ENCODE measurements around the gene FLT3.

The FLT3 gene

DNA sequence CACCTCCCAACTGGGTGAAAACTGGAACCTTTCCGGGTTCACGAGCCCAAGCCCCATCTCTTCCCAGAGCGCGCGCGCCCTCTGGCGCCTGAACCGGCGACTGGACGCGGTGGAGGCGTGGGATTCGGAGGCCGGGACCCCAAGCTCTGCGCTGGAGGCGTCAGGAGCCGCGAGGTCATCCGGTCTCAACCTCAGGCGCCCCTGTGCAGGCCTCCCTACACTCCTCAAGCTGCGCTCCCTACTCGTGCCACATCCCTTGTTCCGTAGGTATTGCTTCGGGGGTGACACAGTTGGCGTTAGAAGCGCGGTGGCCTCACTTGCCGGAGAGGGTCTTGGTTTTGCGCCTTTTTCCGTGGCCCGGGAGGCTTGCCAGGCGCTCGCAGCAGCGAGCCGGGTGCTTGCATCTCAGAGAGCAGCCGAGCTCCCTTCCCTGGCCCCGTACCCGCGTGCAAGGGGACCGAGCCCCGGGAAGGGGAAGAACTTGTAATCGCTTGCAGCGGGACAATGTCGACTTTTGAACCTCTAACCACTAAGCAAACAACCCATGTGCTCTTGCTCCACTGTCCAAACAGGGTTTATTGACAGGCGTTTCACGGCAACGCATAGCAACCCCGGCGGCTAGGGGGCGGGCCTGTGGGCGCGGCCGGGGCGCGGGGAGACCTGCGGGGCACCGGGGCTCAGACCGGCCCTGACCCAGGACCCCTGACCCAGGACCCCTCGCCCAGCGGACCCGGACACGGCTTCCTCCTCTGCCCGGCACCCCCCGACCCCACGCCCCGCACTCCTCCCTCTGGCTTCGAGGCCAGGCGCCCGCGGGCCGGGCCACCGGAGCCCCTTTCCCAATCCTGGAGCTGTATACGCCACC, 139.8 kb downstream of the FLT3 start:
- no peaks in the 10 kb centered on the region for H3K79me2 ChIP-seq (ENCODE audit: low read length)
- peak overlapping the region; percentile 79 for H2AFZ ChIP-seq (ENCODE audit: low read depth, low read length)
- H3K4me1 ChIP-seq (ENCODE audit: low read length): no peaks in the 10 kb centered on the region
- peak overlapping the region; percentile 49; the same call in 1 of the 2 replicates for H3K9ac ChIP-seq (ENCODE audit: low read length)
- H3K4me2 ChIP-seq (ENCODE audit: low read length): peak overlapping the region; percentile 95
- TF ChIP-seq EZH2phosphoT487 (IDR thresholded peaks at IDR 0.05; ENCODE audit: low read depth) (no peak), CTCF (IDR thresholded peaks at IDR 0.05; ENCODE audit: low read depth, low read length) (peak; percentile 66)
- H3K27me3 ChIP-seq (ENCODE audit: low read depth, low read length): no peaks in the 10 kb centered on the region
- H3K4me3 ChIP-seq (ENCODE audit: low read length): peak overlapping the region; percentile 86
- H4K20me1 ChIP-seq (ENCODE audit: insufficient read depth, low read length): no peaks in the 10 kb centered on the region
- H3K9me3 ChIP-seq (ENCODE audit: insufficient read depth, low read length): no peaks in the 10 kb centered on the region
- H3K27ac ChIP-seq (ENCODE audit: low read length): no peak overlapping the region
- H3K36me3 ChIP-seq (replicated peaks; ENCODE audit: low read depth, low read length): no peaks in the 10 kb centered on the region

DNA sequence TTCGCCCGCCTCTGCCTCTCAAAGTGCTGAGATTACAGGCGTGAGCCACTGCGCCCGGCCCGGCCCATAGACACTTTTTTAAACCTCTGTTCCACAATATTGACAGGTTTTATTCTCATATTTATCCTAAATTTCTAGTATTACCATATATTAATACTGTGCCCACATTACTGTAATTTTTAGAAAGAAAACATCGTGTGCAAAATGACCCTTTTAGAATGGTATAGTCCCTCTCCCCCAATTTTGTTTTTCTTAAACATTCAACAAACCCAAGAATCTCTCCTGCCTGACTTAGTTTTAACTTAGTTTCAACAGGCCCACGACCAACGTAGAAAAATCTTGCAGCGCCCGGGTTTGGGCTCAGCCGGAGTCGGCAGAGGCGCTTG, 140.4 kb downstream of the FLT3 start:
- no peaks in the 10 kb centered on the region for H3K4me1 ChIP-seq (ENCODE audit: low read length)

GRCh38 chr13:27956576-27957300, 143.6 kb downstream of the FLT3 start:
- Histone ChIP-seq H2AFZ (ENCODE audit: low read depth, low read length) (no peak overlapping the region), H3K9me3 (ENCODE audit: insufficient read depth, low read length) (no peaks in the 10 kb centered on the region), H3K27me3 (ENCODE audit: low read depth, low read length) (no peaks in the 10 kb centered on the region), H3K4me3 (ENCODE audit: low read length) (no peak overlapping the region), H3K9ac (ENCODE audit: low read length) (no peak overlapping the region), H4K20me1 (ENCODE audit: insufficient read depth, low read length) (no peaks in the 10 kb centered on the region), H3K79me2 (ENCODE audit: low read length) (no peaks in the 10 kb centered on the region), H3K4me2 (ENCODE audit: low read length) (no peak overlapping the region), H3K27ac (ENCODE audit: low read length) (no peak overlapping the region), H3K36me3 (replicated peaks; ENCODE audit: low read depth, low read length) (no peaks in the 10 kb centered on the region), H3K4me1 (ENCODE audit: low read length) (peaks cover 4% of the 10 kb centered on the region; the same call in 1 of the 2 replicates)
- TF ChIP-seq CTCF (IDR thresholded peaks at IDR 0.05; ENCODE audit: low read depth, low read length): no peak
- no peak for TF ChIP-seq EZH2phosphoT487 (IDR thresholded peaks at IDR 0.05; ENCODE audit: low read depth)

More for the DNA sequence above, 140.4 kb downstream of the FLT3 start:
- Histone ChIP-seq H3K9ac (ENCODE audit: low read length) (peak overlapping the region; percentile 49; the same call in 1 of the 2 replicates), H3K9me3 (ENCODE audit: insufficient read depth, low read length) (no peaks in the 10 kb centered on the region), H3K27me3 (ENCODE audit: low read depth, low read length) (no peaks in the 10 kb centered on the region), H3K36me3 (replicated peaks; ENCODE audit: low read depth, low read length) (no peaks in the 10 kb centered on the region), H3K4me3 (ENCODE audit: low read length) (peak overlapping the region; percentile 86), H3K4me2 (ENCODE audit: low read length) (peak overlapping the region; percentile 95), H3K27ac (ENCODE audit: low read length) (no peak overlapping the region), H3K79me2 (ENCODE audit: low read length) (no peaks in the 10 kb centered on the region), H2AFZ (ENCODE audit: low read depth, low read length) (0 out of 2 replicates have a peak overlapping the region, but pooled peaks have one; percentile 79), H4K20me1 (ENCODE audit: insufficient read depth, low read length) (no peaks in the 10 kb centered on the region)
- TF ChIP-seq EZH2phosphoT487 (IDR thresholded peaks at IDR 0.05; ENCODE audit: low read depth): no peak
- no peak for TF ChIP-seq CTCF (IDR thresholded peaks at IDR 0.05; ENCODE audit: low read depth, low read length)

DNA sequence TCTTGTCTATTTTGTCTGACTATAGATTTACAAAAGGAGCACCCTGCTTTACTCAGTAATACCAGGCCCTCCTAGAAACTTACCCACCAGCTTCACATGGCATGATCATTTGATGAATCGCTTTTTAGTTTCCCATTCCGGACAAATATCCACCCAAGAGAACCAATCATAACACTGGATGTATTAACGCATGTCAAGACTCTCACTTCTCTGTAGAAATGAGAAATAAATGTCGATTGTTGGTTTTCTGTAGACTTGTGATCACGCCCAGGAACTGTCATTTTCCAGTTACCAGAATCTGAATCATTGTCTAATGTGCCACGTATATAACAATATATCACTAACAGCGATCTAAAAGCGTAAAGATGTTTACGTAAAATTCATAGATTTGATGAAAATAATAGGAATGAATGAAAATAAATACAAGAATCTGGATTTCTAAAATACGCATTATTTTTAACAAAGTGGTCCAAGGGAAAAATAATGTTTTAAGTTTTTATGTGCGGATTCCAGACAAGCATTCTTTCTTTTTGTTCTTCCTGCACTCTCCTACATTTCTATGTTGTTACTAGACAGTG, 145.3 kb downstream of the FLT3 start:
- H3K27me3 ChIP-seq (ENCODE audit: low read depth, low read length): no peaks in the 10 kb centered on the region
- no peak overlapping the region for H3K4me3 ChIP-seq (ENCODE audit: low read length)
- H3K27ac ChIP-seq (ENCODE audit: low read length): no peak overlapping the region

More for the DNA sequence above, 145.3 kb downstream of the FLT3 start:
- Histone ChIP-seq H3K4me1 (ENCODE audit: low read length) (peaks cover 4% of the 10 kb centered on the region; the same call in 1 of the 2 replicates), H4K20me1 (ENCODE audit: insufficient read depth, low read length) (no peaks in the 10 kb centered on the region), H3K9me3 (ENCODE audit: insufficient read depth, low read length) (no peaks in the 10 kb centered on the region), H2AFZ (ENCODE audit: low read depth, low read length) (no peak overlapping the region), H3K79me2 (ENCODE audit: low read length) (no peaks in the 10 kb centered on the region), H3K36me3 (replicated peaks; ENCODE audit: low read depth, low read length) (no peaks in the 10 kb centered on the region), H3K9ac (ENCODE audit: low read length) (no peak overlapping the region), H3K4me2 (ENCODE audit: low read length) (no peak overlapping the region)
- TF ChIP-seq CTCF (IDR thresholded peaks at IDR 0.05; ENCODE audit: low read depth, low read length) (no peak), EZH2phosphoT487 (IDR thresholded peaks at IDR 0.05; ENCODE audit: low read depth) (no peak)

Data from OCI-LY3 (cell line).